SK-N-SH (cell line): Measurements from ENCODE around the gene GOT1. TPM values are rescaled to one million over a fixed set of nuclear protein-coding genes. Genes with fewer than 3 reads are reported as not detected.

Experiments
- CTCF ChIA-PET: fragments of 300-600, 350-600 bp; formaldehyde crosslinking; extraction: SDS; loops from one replicate; lab custom pipeline; 2021; lab: Yijun Ruan, JAX
- POLR2A ChIA-PET: fragments of 350-600 bp; sonication (Branson Sonifier 250); formaldehyde crosslinking; extraction: SDS; loops from one replicate; lab custom pipeline; 2020; ENCODE audit warnings: antibody characterized with exemption, inconsistent platforms; lab: Yijun Ruan, JAX
- DNase-seq: peaks from one replicate; pipeline ENCODE4 v3.0.0; 2012
- H2AFZ ChIP-seq: fragments of 200-600 bp; sonication (generic); 2 replicates; pipeline ENCODE4 v1.8.1; 2016; ENCODE audit warnings: antibody characterized with exemption, mild to moderate bottlenecking, low read depth
- H3F3A ChIP-seq: fragments of 200-600 bp; sonication (generic); replicated peaks from 2 replicates; pipeline ENCODE3; 2016; ENCODE audit warnings: antibody characterized with exemption, mild to moderate bottlenecking; ENCODE audit not compliant: insufficient read depth
- H3K27ac ChIP-seq, 2 experiments: fragments of 200-500 bp in 1 of 2; fragments of 200-600 bp in 1 of 2; sonication (Bioruptor generic) in 1 of 2; sonication (generic), shearing (Covaris generic) in 1 of 2; 2 replicates each; pipeline versions ENCODE4 v1.5.1 to v1.6.1; 2014 to 2016; ENCODE audit warnings: low read depth in 2 of 2, inconsistent platforms in 1 of 2, low read length in 1 of 2, mild to moderate bottlenecking in 1 of 2, mixed read lengths in 1 of 2
- H3K27me3 ChIP-seq: fragments of 200-600 bp; sonication (generic), shearing (Covaris generic); 2 replicates; pipeline ENCODE4 v1.6.1; 2016; ENCODE audit warnings: mixed run types; ENCODE audit not compliant: insufficient read depth
- H3K36me3 ChIP-seq, 2 experiments: fragments of 200-500 bp in 1 of 2; fragments of 200-600 bp in 1 of 2; sonication (Bioruptor generic) in 1 of 2; sonication (generic) in 1 of 2; replicated peaks in 1 of 2; 2 replicates each; pipeline versions ENCODE3 to v1.5.1; 2014 to 2016; ENCODE audit warnings: low read length in 1 of 2, mild to moderate bottlenecking in 1 of 2; ENCODE audit not compliant: insufficient read depth in 2 of 2, control insufficient read depth in 1 of 2
- H3K4me1 ChIP-seq, 2 experiments: fragments of 200-500 bp in 1 of 2; fragments of 200-600 bp in 1 of 2; sonication (Bioruptor generic) in 1 of 2; sonication (generic), shearing (Covaris generic) in 1 of 2; 2 replicates each; pipeline versions ENCODE4 v1.5.1 to v1.6.1; 2014 to 2016; ENCODE audit warnings: low read depth in 1 of 2, low read length in 1 of 2, mixed run types in 1 of 2; ENCODE audit not compliant: insufficient read depth in 2 of 2, control insufficient read depth in 1 of 2
- H3K4me2 ChIP-seq: fragments of 200-600 bp; sonication (generic), shearing (Covaris generic); 2 replicates; pipeline ENCODE4 v1.6.1; 2017; ENCODE audit warnings: mixed run types
- H3K4me3 ChIP-seq, 2 experiments: fragments of 200-500 bp in 1 of 2; fragments of 200-600 bp in 1 of 2; sonication (Bioruptor generic) in 1 of 2; sonication (generic), shearing (Covaris generic) in 1 of 2; 2 replicates each; pipeline versions ENCODE4 v1.5.1 to v1.8.1; 2014 to 2016; ENCODE audit warnings: low read depth in 2 of 2, inconsistent platforms in 1 of 2, low read length in 1 of 2, mild to moderate bottlenecking in 1 of 2, mixed read lengths in 1 of 2, moderate library complexity in 1 of 2
- H3K79me2 ChIP-seq: fragments of 200-600 bp; sonication (generic); 2 replicates; pipeline ENCODE4 v1.8.1; 2017; ENCODE audit warnings: mild to moderate bottlenecking; ENCODE audit not compliant: insufficient read depth
- H3K9ac ChIP-seq: fragments of 200-600 bp; sonication (generic); 2 replicates; pipeline ENCODE4 v1.6.1; 2017; ENCODE audit warnings: mixed run types
- H3K9me2 ChIP-seq: fragments of 200-600 bp; sonication (generic); 2 replicates; pipeline ENCODE4 v1.6.1; 2017; ENCODE audit warnings: mixed run types
- H3K9me3 ChIP-seq: fragments of 200-600 bp; sonication (generic); 2 replicates; pipeline ENCODE4 v1.6.1; 2017; ENCODE audit warnings: mixed run types, mild to moderate bottlenecking, moderate library complexity
- H4K20me1 ChIP-seq: fragments of 200-600 bp; sonication (generic); 2 replicates; pipeline ENCODE4 v1.6.1; 2017; ENCODE audit warnings: mild to moderate bottlenecking, mixed run types; ENCODE audit not compliant: insufficient read depth
- CHD2 ChIP-seq: fragments of 150-350 bp; IDR thresholded peaks from 2 replicates; pipeline ENCODE4 v1.6.1; 2018; ENCODE audit warnings: low read length; ENCODE audit not compliant: partially characterized antibody
- ELF1 ChIP-seq: IDR thresholded peaks from 2 replicates; pipeline ENCODE4 v1.4.0; 2012
- FOXJ3 ChIP-seq: sonication (generic); formaldehyde crosslinking; IDR thresholded peaks from 2 replicates; pipeline ENCODE4 v1.5.1; 2020; ENCODE audit warnings: mild to moderate bottlenecking, missing genetic modification reagents
- FOXM1 ChIP-seq: IDR thresholded peaks from 2 replicates; pipeline ENCODE4 v1.4.0; 2012; ENCODE audit warnings: low read depth, mild to moderate bottlenecking
- JUND ChIP-seq: IDR thresholded peaks from 2 replicates; pipeline ENCODE4 v1.4.0; 2012
- MEF2A ChIP-seq: IDR thresholded peaks from 2 replicates; pipeline ENCODE4 v1.4.0; 2012; ENCODE audit warnings: low read depth, borderline replicate concordance
- MXI1 ChIP-seq: IDR thresholded peaks from 2 replicates; pipeline ENCODE4 v1.6.1; 2012; ENCODE audit warnings: mild to moderate bottlenecking, low read depth, low read length, improper control_type of control experiment
- NFIC ChIP-seq: IDR thresholded peaks from 2 replicates; pipeline ENCODE4 v1.4.0; 2012; ENCODE audit warnings: borderline replicate concordance
- RAD21 ChIP-seq: IDR thresholded peaks from 2 replicates; pipeline ENCODE4 v1.6.1; 2012; ENCODE audit warnings: mild to moderate bottlenecking, low read length
- SIN3A ChIP-seq: IDR thresholded peaks from 2 replicates; pipeline ENCODE4 v1.6.1; 2012; ENCODE audit warnings: low read depth, mild to moderate bottlenecking, low read length, moderate library complexity, borderline replicate concordance
- SMC3 ChIP-seq: IDR thresholded peaks from 2 replicates; pipeline ENCODE4 v1.6.1; 2012; ENCODE audit warnings: low read depth, low read length, improper control_type of control experiment
- TCF12 ChIP-seq: IDR thresholded peaks from 2 replicates; pipeline ENCODE4 v1.4.0; 2012
- TEAD4 ChIP-seq: IDR thresholded peaks from 2 replicates; pipeline ENCODE4 v1.4.0; 2012; ENCODE audit warnings: mild to moderate bottlenecking, borderline replicate concordance; ENCODE audit not compliant: insufficient read depth
- WGBS: methylation state at CpG from one replicate; pipeline ENCODE4 v1.1.6; 2017; ENCODE audit warnings: low lambda C conversion rate; 5-methylcytosine and 5-hydroxymethylcytosine counted together
- polyA plus RNA-seq, 3 experiments: library from polyadenylated mRNA; depleted of rRNA; stranded (reverse); fragments of >200 nt; gene quantifications; 2 replicates each; pipeline ENCODE4 v1.2.3, GENCODE V29; 2012
- TF ChIP-seq, protein P1 (sequence below): IDR thresholded peaks from 2 replicates; pipeline ENCODE4 v1.6.1; 2012; ENCODE audit warnings: mild to moderate bottlenecking, low read depth, low read length, moderate library complexity
- TF ChIP-seq, protein P2 (sequence below): IDR thresholded peaks from 2 replicates; pipeline ENCODE4 v1.4.0; 2012; ENCODE audit warnings: low read depth
- TF ChIP-seq, protein P3 (sequence below): IDR thresholded peaks from 2 replicates; pipeline ENCODE4; 2012
- TF ChIP-seq, protein P4 (sequence below): IDR thresholded peaks from 2 replicates; pipeline ENCODE4 v1.4.0; 2012; ENCODE audit warnings: low read depth, borderline replicate concordance

GOT1 gene
- polyA plus RNA-seq, 1 of the 3 experiments (the other 2 are of a cell fraction): 9.8 TPM

DNA sequence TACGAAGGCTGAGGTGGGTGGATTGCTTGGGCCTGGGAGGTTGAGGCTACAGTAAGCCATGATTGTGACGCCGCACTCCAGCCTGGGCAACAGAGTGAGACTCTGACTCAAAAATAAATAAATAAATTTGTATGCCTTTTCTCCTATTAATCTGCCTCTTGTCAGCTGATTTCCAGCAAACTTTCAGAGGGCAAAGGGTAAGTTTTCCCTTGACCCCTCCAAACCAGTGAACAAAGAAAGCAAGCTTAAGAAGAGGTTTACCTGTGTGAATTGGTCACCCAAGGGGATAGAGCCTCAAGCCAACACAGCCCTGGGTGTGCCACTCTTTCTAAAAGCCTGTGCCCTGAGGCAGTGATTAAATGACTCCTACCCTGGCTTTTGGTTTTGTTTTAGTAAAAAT is 30.8 kb downstream of the GOT1 start:
- Histone ChIP-seq H3K79me2 (no peaks in the 10 kb centered on the region), H3K4me3 (no peak overlapping the region), H4K20me1 (no peaks in the 10 kb centered on the region), H3F3A (peaks cover 24% of the 10 kb centered on the region), H3K27ac (no peak overlapping the region), H3K9ac (no peak overlapping the region), H2AFZ (no peak overlapping the region), H3K27me3 (no peaks in the 10 kb centered on the region), H3K36me3 (peaks cover 29 to 32% of the 10 kb centered on the region in 2 experiments), H3K4me1 (peaks cover 0 to 12% of the 10 kb centered on the region in 2 experiments; a peak in 2 of 4 replicates), H3K9me3 (no peaks in the 10 kb centered on the region), H3K9me2 (no peaks in the 10 kb centered on the region), H3K4me2 (no peak overlapping the region)
- 89% methylated on average over 3 of the region's 3 CpGs for WGBS
- no peak for DNase-seq
- POLR2A ChIA-PET: no interaction called here
- TF ChIP-seq JUND: no peak
- TF ChIP-seq RAD21: no peak
- TF ChIP-seq FOXJ3 (CRISPR knock-in tag): no peak
- TF ChIP-seq CHD2: no peak
- TF ChIP-seq, protein P1, sequence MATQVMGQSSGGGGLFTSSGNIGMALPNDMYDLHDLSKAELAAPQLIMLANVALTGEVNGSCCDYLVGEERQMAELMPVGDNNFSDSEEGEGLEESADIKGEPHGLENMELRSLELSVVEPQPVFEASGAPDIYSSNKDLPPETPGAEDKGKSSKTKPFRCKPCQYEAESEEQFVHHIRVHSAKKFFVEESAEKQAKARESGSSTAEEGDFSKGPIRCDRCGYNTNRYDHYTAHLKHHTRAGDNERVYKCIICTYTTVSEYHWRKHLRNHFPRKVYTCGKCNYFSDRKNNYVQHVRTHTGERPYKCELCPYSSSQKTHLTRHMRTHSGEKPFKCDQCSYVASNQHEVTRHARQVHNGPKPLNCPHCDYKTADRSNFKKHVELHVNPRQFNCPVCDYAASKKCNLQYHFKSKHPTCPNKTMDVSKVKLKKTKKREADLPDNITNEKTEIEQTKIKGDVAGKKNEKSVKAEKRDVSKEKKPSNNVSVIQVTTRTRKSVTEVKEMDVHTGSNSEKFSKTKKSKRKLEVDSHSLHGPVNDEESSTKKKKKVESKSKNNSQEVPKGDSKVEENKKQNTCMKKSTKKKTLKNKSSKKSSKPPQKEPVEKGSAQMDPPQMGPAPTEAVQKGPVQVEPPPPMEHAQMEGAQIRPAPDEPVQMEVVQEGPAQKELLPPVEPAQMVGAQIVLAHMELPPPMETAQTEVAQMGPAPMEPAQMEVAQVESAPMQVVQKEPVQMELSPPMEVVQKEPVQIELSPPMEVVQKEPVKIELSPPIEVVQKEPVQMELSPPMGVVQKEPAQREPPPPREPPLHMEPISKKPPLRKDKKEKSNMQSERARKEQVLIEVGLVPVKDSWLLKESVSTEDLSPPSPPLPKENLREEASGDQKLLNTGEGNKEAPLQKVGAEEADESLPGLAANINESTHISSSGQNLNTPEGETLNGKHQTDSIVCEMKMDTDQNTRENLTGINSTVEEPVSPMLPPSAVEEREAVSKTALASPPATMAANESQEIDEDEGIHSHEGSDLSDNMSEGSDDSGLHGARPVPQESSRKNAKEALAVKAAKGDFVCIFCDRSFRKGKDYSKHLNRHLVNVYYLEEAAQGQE: no peak
- TF ChIP-seq ELF1: no peak
- TF ChIP-seq, protein P2, sequence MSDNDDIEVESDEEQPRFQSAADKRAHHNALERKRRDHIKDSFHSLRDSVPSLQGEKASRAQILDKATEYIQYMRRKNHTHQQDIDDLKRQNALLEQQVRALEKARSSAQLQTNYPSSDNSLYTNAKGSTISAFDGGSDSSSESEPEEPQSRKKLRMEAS: no peak
- CTCF ChIA-PET: interaction anchor here (1.0 to 1.3 kb wide), 2 partner anchors 31 to 49 kb away, joined by 3 read pairs; partner anchors contain the start of gene GOT1

DNA sequence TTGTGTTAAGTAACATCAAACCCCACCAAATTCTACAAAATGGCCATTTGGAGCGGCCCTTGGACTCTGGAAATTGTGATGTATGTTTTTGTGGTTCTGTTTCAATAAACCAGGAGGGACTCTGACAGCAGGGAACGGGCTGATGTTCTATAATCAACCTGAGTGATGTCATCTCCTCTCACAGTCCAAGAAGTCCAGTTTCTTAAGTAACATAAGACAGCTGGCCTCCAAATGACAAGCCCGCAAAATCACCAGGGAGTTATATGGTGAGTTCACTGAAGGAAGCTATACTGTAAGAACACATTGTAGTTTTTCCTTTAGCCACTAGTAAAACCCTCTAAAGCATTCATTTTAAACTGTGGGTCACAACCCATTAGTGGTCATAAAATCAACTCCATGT is 34.0 kb downstream of the GOT1 start:
- peaks cover 24% of the 10 kb centered on the region for H3F3A ChIP-seq
- peaks cover 11 to 12% of the 10 kb centered on the region in 2 experiments for H3K36me3 ChIP-seq
- no peaks in the 10 kb centered on the region for H3K27me3 ChIP-seq
- H3K9ac ChIP-seq: peak overlapping the region; percentile 31; the same call in 1 of the 2 replicates
- POLR2A ChIA-PET: no interaction called here
- no peaks in the 10 kb centered on the region for H3K79me2 ChIP-seq
- no peak for DNase-seq
- peak overlapping the region; percentile 30 for H3K4me2 ChIP-seq
- CTCF ChIA-PET: interaction anchor here (2.1 kb wide), 1 partner anchor 10 kb away, joined by 5 read pairs; no protein-coding TSS in a partner anchor
- peaks cover 0 to 12% of the 10 kb centered on the region in 2 experiments; a peak in 2 of 4 replicates for H3K4me1 ChIP-seq
- H3K9me3 ChIP-seq: no peaks in the 10 kb centered on the region
- no peak overlapping the region for H2AFZ ChIP-seq
- TF ChIP-seq TEAD4 (no peak), NFIC (no peak), SMC3 (no peak), SIN3A (no peak), MEF2A (no peak), MXI1 (no peak), FOXM1 (no peak), TCF12 (peak; percentile 58; the same call in 1 of the 2 replicates)
- TF ChIP-seq, protein P3, sequence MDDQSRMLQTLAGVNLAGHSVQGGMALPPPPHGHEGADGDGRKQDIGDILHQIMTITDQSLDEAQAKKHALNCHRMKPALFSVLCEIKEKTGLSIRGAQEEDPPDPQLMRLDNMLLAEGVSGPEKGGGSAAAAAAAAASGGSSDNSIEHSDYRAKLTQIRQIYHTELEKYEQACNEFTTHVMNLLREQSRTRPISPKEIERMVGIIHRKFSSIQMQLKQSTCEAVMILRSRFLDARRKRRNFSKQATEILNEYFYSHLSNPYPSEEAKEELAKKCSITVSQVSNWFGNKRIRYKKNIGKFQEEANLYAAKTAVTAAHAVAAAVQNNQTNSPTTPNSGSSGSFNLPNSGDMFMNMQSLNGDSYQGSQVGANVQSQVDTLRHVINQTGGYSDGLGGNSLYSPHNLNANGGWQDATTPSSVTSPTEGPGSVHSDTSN: peak; percentile 34; the same call in 1 of the 2 replicates
- TF ChIP-seq, protein P4, sequence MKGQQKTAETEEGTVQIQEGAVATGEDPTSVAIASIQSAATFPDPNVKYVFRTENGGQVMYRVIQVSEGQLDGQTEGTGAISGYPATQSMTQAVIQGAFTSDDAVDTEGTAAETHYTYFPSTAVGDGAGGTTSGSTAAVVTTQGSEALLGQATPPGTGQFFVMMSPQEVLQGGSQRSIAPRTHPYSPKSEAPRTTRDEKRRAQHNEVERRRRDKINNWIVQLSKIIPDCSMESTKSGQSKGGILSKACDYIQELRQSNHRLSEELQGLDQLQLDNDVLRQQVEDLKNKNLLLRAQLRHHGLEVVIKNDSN: no peak
- H3K27ac ChIP-seq: peak overlapping the region; percentile 67 to 77; a peak in 3 of 4 replicates
- H3K9me2 ChIP-seq: no peaks in the 10 kb centered on the region
- 64% methylated on average over 3 of the region's 3 CpGs for WGBS
- H3K4me3 ChIP-seq: no peak overlapping the region; a peak in 1 of 4 replicates
- no peaks in the 10 kb centered on the region for H4K20me1 ChIP-seq
